Adipose tissue (tissue), 3 donors: ENCODE measurements around the gene NUP50. TPM values are rescaled to one million over a fixed set of nuclear protein-coding genes. Genes with fewer than 3 reads are reported as not detected.
"Not testable (repeated sequence)": the region's sequence is repeated elsewhere in the genome, so short reads cannot be mapped to it uniquely, and the experiment has no call there.

ENCODE experiments used
- H3K27ac ChIP-seq: one replicate; pipeline ENCODE4 v1.5.1; 2013; ENCODE audit warnings: low read depth, low read length
- WGBS, 3 donors: extraction: QIAGEN DNeasy Blood & Tissue Kit; methylation state at CpG; one replicate each; pipeline ENCODE4 v1.1.7; 2013; 5-methylcytosine and 5-hydroxymethylcytosine counted together
- polyA plus RNA-seq, 3 donors: library from polyadenylated mRNA; stranded (reverse); fragments of 200-250 nt; gene quantifications; one replicate each; pipeline ENCODE4 v1.2.3, GENCODE V29; 2013
- donor health status: healthy with polysubstance abuse.
- donor health status: Bipolar disorder and iron deficiency.
- donor health status: healthy.

NUP50 gene
- polyA plus RNA-seq, 3 donors: 9.3 to 17.4 (median 12.4) TPM

DNA sequence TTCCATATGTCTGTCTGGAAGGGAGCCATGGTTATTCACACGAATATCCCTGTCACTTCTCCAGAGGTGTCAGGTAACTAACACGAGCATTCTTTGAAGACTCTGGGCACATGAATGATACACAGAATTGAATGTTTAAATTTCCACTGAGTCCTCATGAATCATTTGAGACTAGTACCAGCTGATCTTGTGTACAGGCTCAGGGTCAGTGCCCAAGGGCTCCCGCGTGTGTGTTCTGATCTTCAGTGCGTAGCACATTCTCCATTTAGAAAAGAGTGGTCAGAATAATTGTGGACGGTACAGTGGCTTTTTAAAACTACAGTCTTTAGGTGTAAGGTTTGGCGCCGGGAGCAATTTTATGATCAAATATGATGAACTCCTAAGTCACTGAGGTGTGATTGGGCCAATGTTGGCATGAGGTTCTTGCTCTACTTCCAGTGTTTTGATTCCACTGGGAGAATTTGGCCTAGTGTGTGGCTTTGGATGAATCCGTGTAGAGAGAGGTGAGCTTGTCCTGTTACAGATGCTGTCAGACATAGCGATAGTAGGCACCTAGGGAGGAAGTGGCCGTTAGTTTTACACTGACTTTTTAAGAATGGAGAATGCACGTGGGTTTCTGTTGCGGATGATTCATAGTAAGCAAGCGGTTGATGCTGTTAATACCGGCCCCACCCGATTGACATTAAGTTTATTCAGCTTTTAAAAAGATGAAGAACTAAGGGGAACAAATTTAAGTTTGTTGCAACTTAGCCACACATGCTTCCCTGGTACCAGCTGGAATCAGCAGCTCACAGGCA, 22.2 kb downstream of the NUP50 start:
- no peak overlapping the region for H3K27ac ChIP-seq
- 81 to 83% (median 82%) methylated on average over 16 of the region's 16 CpGs for WGBS, 3 donors

DNA sequence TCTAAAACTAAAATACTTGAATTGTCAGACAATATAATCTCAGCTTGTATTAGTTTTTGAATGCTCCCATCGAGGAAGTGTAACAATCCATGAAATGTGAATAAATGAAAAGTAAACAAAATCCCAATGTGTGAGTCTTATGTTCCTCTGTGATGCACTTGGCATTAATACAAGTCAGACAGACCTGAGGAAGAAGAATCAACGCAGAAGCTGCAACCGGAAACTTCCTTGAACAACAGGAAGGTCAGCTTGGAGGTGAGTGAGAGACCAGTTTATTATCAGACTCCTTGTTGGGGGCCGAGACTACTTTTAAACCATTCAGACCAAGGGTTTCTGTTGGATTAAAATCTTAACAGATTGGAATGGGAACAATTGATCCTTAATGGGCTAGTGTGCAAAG, 24.2 kb downstream of the NUP50 start:
- 48 to 67% (median 61%) methylated on average over 4 of the region's 4 CpGs for WGBS, 3 donors
- H3K27ac ChIP-seq: no peak overlapping the region

DNA sequence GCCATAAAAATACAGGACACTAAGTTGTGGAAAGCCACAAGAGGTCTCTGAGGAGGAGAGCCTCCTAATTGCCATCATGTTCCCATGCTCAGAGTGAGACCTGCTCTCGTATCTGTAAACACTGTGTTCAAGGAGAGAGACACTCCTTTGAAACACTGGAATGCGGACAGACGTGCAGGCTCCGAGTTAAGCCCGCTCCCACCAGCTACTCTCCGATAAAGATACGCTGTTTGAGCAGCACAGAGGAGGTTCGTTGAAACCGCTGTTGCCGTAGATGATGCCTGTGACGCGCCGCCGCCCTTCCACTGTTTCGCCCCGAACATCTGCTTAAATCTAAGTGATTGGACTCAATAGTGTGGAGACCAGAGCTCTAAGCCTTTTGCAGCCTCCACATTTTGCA, 25.1 kb downstream of the NUP50 start:
- 71 to 82% (median 81%) methylated on average over 16 of the region's 16 CpGs for WGBS, 3 donors
- H3K27ac ChIP-seq: no peak overlapping the region

DNA sequence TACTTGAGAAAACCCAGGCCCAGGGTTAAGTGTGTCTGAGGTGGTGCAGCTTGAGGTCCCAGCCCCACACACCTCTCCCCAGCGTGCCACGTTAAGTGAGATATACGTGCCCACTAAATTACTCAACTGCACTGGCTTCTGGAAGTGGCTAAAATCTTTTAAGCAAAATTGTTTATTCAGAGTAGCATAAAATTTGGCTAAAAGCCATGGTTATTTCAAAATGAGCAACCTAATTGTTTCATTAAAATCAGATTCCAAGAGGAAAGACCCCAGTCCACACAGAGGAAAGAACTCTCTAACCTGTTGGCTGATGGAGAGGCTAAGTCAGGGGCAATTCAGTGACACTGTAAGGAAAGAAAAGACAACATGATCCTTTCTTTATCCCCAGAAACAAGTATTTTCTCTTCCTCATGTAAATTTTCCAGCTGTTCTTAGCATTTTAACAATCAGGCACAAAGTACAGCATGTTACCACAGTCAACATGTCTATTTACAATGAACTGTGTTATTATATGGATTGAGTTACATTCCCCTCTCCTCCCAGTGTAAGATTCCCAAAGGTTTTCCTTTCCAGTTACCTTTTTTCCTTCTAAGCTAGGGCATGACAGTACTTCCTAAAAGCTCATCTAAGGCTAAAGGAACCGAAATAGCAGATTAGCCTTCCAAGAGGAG, 26.6 kb downstream of the NUP50 start:
- no peak overlapping the region for H3K27ac ChIP-seq
- 74 to 94% (median 81%) methylated on average over 4 of the region's 4 CpGs for WGBS, 3 donors

DNA sequence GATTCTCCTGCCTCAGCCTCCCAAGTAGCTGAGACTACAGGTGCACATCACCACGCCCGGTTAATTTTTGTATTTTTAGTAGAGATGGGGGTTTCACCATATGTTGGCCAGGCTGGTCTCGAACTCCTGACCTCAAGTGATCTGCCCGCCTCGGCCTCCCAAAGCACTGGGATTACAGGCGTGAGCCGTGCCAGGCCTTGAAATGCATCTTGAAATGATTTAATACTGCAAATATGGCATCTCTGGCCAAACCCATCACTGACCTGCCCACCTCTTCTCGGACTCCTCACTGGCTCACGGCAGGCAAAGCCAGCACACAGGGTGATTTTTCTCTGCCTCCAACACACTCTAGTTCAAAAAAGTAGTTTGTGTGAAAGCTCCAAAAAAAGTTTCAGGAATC, 28.0 kb downstream of the NUP50 start:
- 82 to 94% (median 82%) methylated on average over 9 of the region's 9 CpGs for WGBS, 3 donors
- H3K27ac ChIP-seq: not testable (repeated sequence)

DNA sequence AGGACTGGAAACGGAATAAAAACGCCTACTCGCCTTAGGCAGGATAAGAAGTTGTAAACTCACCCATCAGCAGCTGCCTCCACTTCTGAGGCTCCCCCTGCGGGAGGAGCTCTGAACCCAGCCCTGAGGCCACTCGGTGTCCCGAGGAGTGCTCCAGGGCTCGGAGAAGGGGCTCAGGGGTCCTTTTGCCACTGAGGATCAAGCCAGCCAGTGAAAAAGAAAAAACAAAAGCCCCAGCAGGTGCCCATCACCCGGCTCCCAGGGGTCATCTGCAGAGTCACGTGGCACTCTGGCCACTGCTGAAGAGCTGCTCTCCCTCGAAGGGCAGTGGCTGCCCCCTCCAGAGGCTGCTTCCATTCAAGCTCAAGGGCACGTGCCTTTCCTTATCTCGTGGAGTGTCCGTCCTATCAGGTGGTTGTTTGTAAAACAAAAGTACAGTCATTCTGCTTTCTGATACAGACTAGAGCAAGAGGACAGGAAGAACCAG, 29.0 kb downstream of the NUP50 start:
- H3K27ac ChIP-seq: no peak overlapping the region
- 56 to 72% (median 69%) methylated on average over 13 of the region's 13 CpGs for WGBS, 3 donors

DNA sequence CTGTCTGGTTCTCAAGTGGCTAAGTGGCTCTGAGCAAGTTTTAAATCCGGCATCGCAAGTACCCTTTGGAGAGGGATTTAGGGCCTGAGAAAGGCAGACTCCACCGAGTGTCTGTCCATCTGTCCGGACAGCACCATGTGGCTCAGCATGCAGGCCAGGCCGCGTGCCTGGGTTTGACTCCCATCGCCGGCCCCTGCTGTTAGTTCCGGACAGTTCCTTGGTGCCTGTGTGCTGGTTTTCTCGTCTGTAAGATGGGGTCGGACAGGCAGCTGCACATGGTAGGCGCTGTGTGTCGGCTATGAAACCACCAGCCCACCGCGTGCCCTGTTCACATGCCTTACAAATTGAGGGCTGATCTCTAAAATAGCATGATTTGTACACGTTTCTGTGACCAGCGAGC, 31.0 kb downstream of the NUP50 start:
- WGBS, 3 donors: 91% methylated on average over 17 of the region's 17 CpGs
- no peak overlapping the region for H3K27ac ChIP-seq

DNA sequence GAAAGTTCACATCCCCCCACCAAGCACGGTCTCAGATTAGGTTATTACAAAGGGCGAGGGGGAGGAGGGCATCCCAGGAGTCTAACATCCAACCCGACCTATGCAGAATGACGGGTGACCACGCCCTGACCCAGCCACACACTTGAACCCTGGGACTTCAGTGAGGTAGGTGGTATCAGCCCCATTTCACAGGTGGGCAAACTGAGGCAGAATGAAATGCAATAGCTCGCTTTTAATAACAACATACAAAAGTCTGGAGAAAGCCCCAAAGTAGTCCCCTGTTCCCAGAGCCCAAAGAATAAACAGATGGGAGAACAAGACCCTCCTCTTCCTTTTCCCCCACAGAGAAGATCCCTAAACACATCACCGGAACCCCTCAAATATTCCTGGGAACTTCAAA, 31.9 kb downstream of the NUP50 start:
- WGBS, 3 donors: 89 to 97% (median 94%) methylated on average over 7 of the region's 7 CpGs
- no peak overlapping the region for H3K27ac ChIP-seq

DNA sequence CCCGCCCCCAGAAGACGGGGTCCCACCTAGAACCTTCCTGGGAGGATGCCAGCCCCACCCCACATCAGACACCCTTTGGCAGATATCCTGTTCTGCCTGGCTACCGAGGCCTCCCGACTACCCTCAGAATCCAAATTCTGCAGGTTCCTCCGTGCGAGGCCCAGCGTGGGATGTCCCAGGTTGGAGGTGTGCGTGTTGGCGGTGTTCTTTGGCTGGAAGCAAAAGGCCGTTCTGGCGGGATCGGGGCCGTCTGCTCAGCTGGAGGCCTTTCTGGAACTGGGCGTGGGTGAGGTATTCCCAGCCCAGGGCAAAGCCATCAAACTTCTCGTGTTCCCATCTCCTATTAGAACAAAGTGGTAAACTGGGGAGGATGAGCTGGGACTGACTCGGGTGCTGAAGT, 32.6 kb downstream of the NUP50 start:
- H3K27ac ChIP-seq: no peak overlapping the region
- 89 to 95% (median 92%) methylated on average over 16 of the region's 16 CpGs for WGBS, 3 donors

DNA sequence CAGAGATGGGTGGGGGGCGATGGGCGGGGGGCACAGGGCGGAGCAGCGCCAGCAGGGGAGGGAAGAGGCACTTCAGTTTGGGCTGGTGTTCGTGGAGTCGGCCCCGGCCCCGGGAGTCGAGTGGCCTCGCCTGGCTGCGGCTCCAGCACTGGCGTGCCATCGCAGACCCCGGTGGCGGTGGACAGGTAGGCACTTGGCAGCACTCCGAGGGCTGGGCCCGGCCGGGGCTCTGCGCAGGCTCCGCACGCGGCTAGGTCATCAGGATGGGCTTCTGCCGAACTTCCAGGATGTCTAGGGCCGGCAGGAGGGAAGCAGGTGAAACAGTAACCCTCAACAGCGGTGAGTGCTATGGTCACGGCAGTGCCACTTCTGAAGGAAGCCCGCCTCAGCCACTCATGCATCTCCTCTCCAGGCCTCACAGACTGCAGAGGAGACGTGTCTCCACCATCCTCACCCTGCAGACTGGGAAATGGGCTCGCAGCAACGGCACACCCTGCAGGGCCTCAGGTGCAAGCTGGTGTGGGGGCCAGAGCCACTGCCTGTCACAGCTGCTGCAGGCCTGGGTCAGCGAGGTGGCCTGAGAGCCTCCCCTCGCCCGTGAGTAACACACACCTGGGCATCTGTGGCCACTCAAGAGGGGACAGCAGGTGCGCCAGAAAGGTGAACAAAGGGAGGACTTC, 33.3 kb downstream of the NUP50 start:
- WGBS, 3 donors: 91 to 93% (median 92%) methylated on average over 34 of the region's 34 CpGs
- no peak overlapping the region for H3K27ac ChIP-seq

DNA sequence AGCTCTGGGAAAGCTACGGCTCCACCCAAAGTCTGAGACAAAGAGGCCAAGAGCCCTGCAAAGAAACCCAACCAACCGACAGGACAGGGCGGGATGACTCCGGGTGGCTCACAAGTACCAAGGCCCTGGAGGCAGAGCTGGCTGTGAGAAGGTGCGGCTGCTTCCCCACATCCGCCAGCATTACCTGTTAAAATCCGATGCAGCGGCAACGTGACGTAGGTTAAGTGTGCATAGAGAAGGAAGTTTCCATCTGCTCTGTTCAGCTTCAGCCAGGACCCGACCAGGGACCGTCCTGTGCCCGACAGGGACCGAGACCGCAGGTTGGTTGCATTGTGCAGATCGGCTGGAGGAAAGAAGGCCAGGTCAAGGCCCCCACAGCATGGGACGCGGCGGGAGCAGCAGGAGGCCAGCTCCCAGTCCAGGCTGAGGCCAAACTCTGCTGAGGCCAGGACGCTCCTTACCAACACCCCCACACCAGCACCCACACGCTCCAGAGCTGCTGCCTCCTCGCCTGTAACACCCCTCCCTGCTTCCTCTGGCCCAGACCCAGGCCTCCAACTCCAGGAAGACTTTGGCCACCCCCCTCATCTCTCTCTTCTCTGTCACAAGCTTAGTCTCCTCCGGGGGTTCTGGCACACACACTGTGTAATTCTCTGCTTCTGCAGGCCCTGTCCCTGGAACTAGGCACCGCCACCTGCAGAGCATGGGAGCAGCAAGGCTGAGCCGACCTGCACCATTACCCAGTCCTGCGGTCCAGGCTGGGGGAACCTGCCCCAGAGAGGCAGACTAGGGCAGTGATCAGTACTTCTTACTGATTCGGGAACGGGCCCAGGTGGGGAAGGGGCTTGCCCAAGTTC, 34.1 kb downstream of the NUP50 start:
- no peak overlapping the region for H3K27ac ChIP-seq
- 87 to 91% (median 87%) methylated on average over 28 of the region's 28 CpGs for WGBS, 3 donors

DNA sequence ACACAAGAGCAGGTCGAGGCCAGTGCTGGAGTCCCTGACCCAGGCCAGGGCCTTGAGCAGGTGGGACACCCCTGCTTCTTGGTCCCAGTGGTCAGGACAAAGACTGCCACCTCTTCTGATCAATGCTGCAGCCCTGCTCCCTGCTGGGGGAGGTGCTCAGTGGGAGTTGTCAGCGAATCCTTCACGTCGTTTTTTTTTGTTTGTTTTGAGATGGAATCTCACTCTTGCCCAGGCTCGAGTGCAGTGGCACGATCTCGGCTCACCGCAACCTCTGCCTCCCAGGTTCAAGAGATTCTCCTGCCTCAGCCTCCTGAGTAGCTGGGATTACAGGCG, 34.7 kb downstream of the NUP50 start:
- WGBS, 3 donors: 71 to 87% (median 77%) methylated on average over 9 of the region's 9 CpGs
- no peak overlapping the region for H3K27ac ChIP-seq

DNA sequence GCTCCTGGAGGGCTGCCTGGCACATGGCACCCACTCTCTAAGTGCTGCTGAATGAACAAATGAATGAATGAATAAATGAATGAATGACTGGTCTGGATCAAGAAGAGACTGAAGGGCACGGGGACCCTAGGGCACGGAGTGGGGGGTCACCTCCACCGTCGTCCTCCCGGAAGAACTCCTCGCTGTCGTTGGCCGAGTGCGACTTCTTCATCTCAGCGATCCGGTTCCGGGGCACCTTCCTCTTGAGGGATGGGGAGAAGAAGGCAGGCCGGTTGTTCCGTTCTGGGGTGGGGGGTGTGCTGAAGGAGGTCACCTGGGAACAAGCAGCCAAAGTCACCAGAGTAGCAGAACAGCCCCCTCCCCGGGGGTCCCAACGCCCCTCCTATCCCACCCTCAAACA, 36.0 kb downstream of the NUP50 start:
- 89 to 97% (median 92%) methylated on average over 16 of the region's 16 CpGs for WGBS, 3 donors
- no peak overlapping the region for H3K27ac ChIP-seq

DNA sequence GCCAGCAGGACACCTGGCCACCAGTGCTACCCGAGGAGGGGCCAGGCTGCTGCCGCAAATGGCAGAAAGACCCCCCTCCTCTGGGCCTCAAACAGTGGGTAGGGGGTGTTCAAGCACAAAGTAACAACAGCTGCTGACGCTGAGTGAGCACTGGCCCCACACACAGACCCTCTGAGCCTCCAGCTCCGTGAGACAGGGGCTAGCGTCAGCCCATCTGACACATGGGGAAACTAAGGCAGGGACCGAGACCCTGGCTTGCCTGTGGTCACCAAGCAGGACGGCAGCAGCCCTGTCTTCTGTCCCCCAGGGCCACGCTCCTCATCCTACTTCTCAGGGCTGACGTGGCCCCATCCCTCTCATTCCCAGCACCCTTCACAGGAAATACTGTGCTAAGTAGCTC, 36.5 kb downstream of the NUP50 start:
- WGBS, 3 donors: 89 to 95% (median 91%) methylated on average over 9 of the region's 9 CpGs
- H3K27ac ChIP-seq: no peak overlapping the region

DNA sequence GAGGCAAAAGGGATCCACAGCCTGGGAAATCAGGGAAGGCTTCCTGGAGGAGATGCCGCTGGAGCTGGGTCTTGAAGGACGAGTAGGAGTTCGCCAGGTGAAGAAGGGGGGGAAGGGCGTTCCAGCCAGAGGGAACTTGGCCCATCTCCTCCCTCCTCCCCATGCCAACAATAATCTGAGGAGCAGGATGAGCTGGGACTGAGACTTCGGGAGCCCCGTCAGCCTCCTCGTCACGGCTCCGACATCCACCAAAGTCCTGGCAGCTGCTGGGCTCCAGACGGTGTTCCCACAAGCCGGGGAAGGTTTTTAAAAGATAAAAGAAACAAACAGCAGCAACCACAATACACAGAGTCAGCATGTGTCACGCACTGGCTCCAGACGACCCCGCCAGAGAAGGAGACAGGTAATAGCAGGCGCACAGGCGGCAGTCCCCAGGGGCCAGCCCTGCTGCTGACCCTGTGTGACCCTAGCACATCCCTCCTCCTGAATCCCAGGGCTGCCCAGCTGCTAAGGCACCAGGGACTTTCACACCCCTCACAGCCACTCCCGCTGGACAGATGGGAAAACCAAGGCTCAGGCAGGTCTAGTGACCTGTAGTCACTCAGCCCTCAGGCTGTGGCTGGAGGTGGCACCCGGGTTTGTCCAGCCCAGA, 37.3 kb downstream of the NUP50 start:
- H3K27ac ChIP-seq: no peak overlapping the region
- WGBS, 3 donors: 89 to 95% (median 91%) methylated on average over 18 of the region's 18 CpGs

DNA sequence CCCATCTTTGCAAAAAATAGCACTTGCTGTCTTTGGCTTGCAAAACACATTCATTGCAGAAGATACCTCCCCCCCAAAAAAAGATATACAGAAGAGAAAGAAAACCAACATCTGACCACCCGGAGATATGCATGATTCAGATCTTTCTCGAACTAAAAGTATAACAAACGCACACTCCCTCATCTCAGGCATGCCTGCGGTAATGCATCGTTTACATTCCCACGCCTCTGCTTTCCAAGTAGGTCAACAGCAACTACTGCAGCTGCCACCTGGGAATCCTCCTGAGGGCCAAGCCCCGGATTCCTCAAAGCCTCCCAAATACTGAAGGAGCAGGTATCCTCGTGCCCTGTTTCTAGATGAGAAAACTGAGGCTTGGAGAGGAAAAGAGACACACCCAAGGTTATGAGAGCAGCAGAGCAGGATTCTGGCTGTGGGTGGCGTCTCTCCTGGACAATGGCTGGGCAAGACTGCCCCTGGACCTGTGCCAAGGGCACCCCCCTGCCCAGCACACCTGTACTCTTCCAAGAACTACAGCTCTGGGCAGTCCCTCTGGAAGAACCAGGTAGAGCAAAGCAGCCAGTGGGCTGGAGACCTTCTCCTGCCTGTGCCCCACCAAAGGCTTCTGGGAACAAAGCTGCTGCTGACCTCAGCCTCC, 38.1 kb downstream of the NUP50 start:
- WGBS, 3 donors: 61 to 81% (median 74%) methylated on average over 9 of the region's 9 CpGs
- no peak overlapping the region for H3K27ac ChIP-seq

DNA sequence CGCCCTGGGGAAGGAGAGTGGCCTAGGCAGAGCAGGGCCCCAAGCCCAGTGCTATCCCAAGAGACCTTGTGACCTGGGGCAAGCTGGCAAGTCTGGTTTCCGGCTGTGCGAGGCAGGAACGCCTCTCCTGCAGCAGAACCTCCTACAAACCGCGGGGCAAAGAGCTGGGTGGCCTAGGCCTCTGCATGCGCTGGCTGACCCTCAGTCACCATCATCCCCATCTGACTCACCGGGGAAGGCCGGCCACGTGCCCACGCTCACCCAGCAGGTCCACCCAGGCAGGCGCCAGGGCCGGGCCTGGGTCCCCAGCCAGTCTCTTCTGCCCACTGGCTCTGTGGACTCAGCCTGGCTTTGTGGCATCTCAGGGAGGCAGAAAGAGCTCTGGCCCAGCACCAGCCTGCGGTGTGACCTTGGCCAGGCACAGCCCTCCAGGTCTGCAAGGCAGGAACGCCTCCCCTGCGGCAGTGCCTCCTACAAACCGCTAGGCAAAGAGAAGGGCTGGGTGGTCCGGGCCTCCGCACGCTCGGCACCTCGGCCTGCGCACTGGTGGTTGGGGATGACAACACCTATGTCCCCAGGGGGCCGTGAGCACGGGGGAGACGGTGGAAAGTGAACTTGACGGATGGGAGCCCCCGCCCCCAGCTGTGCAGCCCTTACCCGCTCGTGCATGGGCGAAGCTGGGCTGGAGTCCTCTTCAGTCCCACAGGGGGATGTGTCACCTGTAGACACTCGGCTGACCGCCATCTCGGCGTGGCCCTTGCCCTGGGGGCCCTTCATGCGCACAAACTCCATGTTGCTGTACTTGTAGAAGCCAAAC, 38.8 kb downstream of the NUP50 start:
- 88 to 92% (median 89%) methylated on average over 36 of the region's 36 CpGs for WGBS, 3 donors
- no peak overlapping the region for H3K27ac ChIP-seq
